Measurements from ENCODE around the gene CAPN11.

DNA sequence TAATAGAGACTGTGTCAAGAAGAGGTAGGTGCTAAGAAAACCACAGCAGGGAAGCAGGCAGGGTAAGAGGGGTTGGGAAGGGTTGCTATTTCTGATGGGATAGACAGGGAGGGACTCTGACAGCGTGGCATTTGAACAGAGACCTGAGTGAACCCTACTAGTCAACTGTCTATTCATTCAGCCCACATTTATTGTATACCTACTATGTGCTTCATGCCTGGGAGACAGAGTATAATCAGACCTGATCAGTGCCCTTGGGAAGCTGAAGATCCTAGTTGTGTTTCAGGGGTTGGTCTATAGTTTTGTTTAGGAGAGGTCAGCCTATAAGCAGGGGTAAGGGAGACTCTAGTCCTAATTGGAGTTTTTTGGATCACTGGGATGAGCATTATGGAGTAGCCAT, 14.9 kb upstream of the CAPN11 start:
- TF ChIP-seq, protein P1, sequence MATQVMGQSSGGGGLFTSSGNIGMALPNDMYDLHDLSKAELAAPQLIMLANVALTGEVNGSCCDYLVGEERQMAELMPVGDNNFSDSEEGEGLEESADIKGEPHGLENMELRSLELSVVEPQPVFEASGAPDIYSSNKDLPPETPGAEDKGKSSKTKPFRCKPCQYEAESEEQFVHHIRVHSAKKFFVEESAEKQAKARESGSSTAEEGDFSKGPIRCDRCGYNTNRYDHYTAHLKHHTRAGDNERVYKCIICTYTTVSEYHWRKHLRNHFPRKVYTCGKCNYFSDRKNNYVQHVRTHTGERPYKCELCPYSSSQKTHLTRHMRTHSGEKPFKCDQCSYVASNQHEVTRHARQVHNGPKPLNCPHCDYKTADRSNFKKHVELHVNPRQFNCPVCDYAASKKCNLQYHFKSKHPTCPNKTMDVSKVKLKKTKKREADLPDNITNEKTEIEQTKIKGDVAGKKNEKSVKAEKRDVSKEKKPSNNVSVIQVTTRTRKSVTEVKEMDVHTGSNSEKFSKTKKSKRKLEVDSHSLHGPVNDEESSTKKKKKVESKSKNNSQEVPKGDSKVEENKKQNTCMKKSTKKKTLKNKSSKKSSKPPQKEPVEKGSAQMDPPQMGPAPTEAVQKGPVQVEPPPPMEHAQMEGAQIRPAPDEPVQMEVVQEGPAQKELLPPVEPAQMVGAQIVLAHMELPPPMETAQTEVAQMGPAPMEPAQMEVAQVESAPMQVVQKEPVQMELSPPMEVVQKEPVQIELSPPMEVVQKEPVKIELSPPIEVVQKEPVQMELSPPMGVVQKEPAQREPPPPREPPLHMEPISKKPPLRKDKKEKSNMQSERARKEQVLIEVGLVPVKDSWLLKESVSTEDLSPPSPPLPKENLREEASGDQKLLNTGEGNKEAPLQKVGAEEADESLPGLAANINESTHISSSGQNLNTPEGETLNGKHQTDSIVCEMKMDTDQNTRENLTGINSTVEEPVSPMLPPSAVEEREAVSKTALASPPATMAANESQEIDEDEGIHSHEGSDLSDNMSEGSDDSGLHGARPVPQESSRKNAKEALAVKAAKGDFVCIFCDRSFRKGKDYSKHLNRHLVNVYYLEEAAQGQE (IDR thresholded peaks at IDR 0.05; ENCODE audit: insufficient read depth in 1 of 2, low read depth in 2 of 2, low read length in 2 of 2) = no peak
- TF ChIP-seq POLR2AphosphoS5 (IDR thresholded peaks at IDR 0.05; ENCODE audit: low read depth, low read length) (no peak), FOXP2 (optimal IDR thresholded peaks at IDR 0.05; ENCODE audit: borderline replicate concordance, extremely low read depth, extremely low read length, insufficient read depth) (no peak)

All from PFSK-1 (cell line).